Pulmonary artery endothelial cell (primary cell): ENCODE data around the gene KRT35. TPM values are rescaled to one million over a fixed set of nuclear protein-coding genes. Genes with fewer than 3 reads are reported as not detected.
A peak's percentile ranks its signal among the peaks of the same experiment; 100 is the strongest.

ENCODE experiments used
- DNase-seq: peaks from one replicate; pipeline ENCODE4 v3.0.0-alpha.2; 2011; ENCODE audit warnings: low read depth, low spot score
- total RNA-seq: library from RNA; depleted of rRNA; stranded (reverse); fragments of >200 nt; gene quantifications from 2 replicates; pipeline ENCODE4 v1.2.3, GENCODE V29; 2014

KRT35 gene
- not detected in 2 replicates for total RNA-seq

- DNase-seq = no peak
Measured at GRCh38 chr17:41481036-41481435, at the start of gene KRT35. Gene KRT35, minus strand, starts transcription at chr17:41481151. Its CDS starts 54 bp downstream, at chr17:41481097.

GRCh38 chr17:41530062-41531048 is 49.4 kb upstream of the KRT35 start:
- DNase-seq = peak; percentile 67

- no peak for DNase-seq
Measured at GRCh38 chr17:41529491-41529915, 48.6 kb upstream of the KRT35 start.

GRCh38 chr17:41528959-41529353 is 48.0 kb upstream of the KRT35 start:
- DNase-seq = no peak

GRCh38 chr17:41527063-41528023 is 46.4 kb upstream of the KRT35 start:
- DNase-seq = no peak

- no peak for DNase-seq
Measured at GRCh38 chr17:41524261-41524660, 43.3 kb upstream of the KRT35 start.

GRCh38 chr17:41523787-41524186 is 42.8 kb upstream of the KRT35 start:
- no peak for DNase-seq

- no peak for DNase-seq
Measured at GRCh38 chr17:41523225-41523593, 42.3 kb upstream of the KRT35 start.

GRCh38 chr17:41522301-41523224 is 41.6 kb upstream of the KRT35 start:
- no peak for DNase-seq

- DNase-seq = peak; percentile 33
Measured at GRCh38 chr17:41521574-41522261, 40.8 kb upstream of the KRT35 start.

- no peak for DNase-seq
Measured at GRCh38 chr17:41520821-41521521, 40.0 kb upstream of the KRT35 start.

GRCh38 chr17:41519501-41520224 is 38.7 kb upstream of the KRT35 start:
- DNase-seq = no peak

- no peak for DNase-seq
Measured at GRCh38 chr17:41518789-41519449, 38.0 kb upstream of the KRT35 start, which contains the start of gene KRT15. Gene KRT15, minus strand, starts transcription at chr17:41518890. Its CDS starts 63 bp downstream, at chr17:41518827.

- DNase-seq = no peak
Measured at GRCh38 chr17:41518031-41518430, 37.1 kb upstream of the KRT35 start.

GRCh38 chr17:41516830-41517283 is 35.9 kb upstream of the KRT35 start:
- no peak for DNase-seq

- no peak for DNase-seq
Measured at GRCh38 chr17:41516147-41516829, 35.3 kb upstream of the KRT35 start.

- no peak for DNase-seq
Measured at GRCh38 chr17:41513168-41513547, 32.2 kb upstream of the KRT35 start.
